Naive thymus-derived CD4-positive, alpha-beta T cell (primary cell): ENCODE data around the gene ZNHIT1. TPM values are rescaled to one million over a fixed set of nuclear protein-coding genes. Genes with fewer than 3 reads are reported as not detected.

Source experiments
- ATAC-seq: fragments of 150-1000 bp; cut with Tn5 transposase; 2 replicates; pipeline ENCODE4 v1.10.0; 2021; ENCODE audit warnings: mild to moderate bottlenecking, moderate library complexity
- CTCF ChIA-PET: fragments of 350-600 bp; sonication (Branson Sonifier 250); formaldehyde crosslinking; loops from one replicate; lab custom pipeline; 2021; ENCODE audit warnings: antibody characterized with exemption; lab: Charles Lee
- POLR2A ChIA-PET: fragments of 350-600 bp; sonication (Branson Sonifier 250); formaldehyde crosslinking; loops from one replicate; lab custom pipeline; 2021; ENCODE audit warnings: antibody characterized with exemption, inconsistent platforms; lab: Charles Lee
- DNase-seq, 9 donors: peaks; one replicate each; pipeline versions ENCODE4 v3.0.0 to v3.0.0-alpha.2; 2020 to 2022; ENCODE audit warnings: mixed read lengths in 1 of 9
- H3K27ac ChIP-seq: one replicate; pipeline ENCODE4 v1.7.0; 2013; ENCODE audit warnings: mild to moderate bottlenecking, low read depth, low read length, moderate library complexity
- H3K27me3 ChIP-seq, 2 donors: one replicate each; pipeline ENCODE4 v1.7.0; 2013; ENCODE audit warnings: low read length in 2 of 2, mild to moderate bottlenecking in 2 of 2, moderate library complexity in 2 of 2; ENCODE audit not compliant: control insufficient read depth in 2 of 2, insufficient read depth in 2 of 2
- H3K36me3 ChIP-seq, 3 experiments: 1 replicate in 2 of 3; 2 replicates in 1 of 3; pipeline ENCODE4 v1.7.0; 2013; ENCODE audit warnings: low read length in 3 of 3, mild to moderate bottlenecking in 3 of 3, moderate library complexity in 1 of 3; ENCODE audit not compliant: insufficient read depth in 3 of 3, control insufficient read depth in 2 of 3
- H3K4me1 ChIP-seq, 2 donors: one replicate each; pipeline ENCODE4 v1.7.0; 2013; ENCODE audit warnings: low read length in 2 of 2, mild to moderate bottlenecking in 2 of 2, moderate library complexity in 1 of 2; ENCODE audit not compliant: control insufficient read depth in 2 of 2, insufficient read depth in 2 of 2
- H3K4me3 ChIP-seq: 2 replicates; pipeline ENCODE4 v1.7.0; 2013; ENCODE audit warnings: mild to moderate bottlenecking, low read length
- H3K9me3 ChIP-seq, 3 experiments: 1 replicate in 2 of 3; 2 replicates in 1 of 3; pipeline ENCODE4 v1.7.0; 2013; ENCODE audit warnings: low read length in 3 of 3; ENCODE audit not compliant: control insufficient read depth in 2 of 3
- H3K27ac Mint-ChIP-seq, 9 donors: one replicate each; pipeline ENCODE4 v1.8.0; 2020 to 2022; ENCODE audit warnings: mixed read lengths in 9 of 9, mild to moderate bottlenecking in 8 of 9, moderate library complexity in 5 of 9, inconsistent platforms in 2 of 9
- H3K27me3 Mint-ChIP-seq, 5 donors: one replicate each; pipeline ENCODE4 v1.8.0; 2021 to 2022; ENCODE audit warnings: mixed read lengths in 5 of 5, mild to moderate bottlenecking in 1 of 5
- H3K36me3 Mint-ChIP-seq, 5 donors: one replicate each; pipeline ENCODE4 v1.8.0; 2020 to 2022; ENCODE audit warnings: mixed read lengths in 5 of 5, mild to moderate bottlenecking in 3 of 5, inconsistent platforms in 1 of 5
- H3K4me1 Mint-ChIP-seq, 7 donors: one replicate each; pipeline ENCODE4 v1.8.0; 2020 to 2022; ENCODE audit warnings: mixed read lengths in 7 of 7, mild to moderate bottlenecking in 3 of 7, inconsistent platforms in 1 of 7
- H3K4me3 Mint-ChIP-seq, 10 donors: one replicate each; pipeline ENCODE4 v1.8.0; 2020 to 2022; ENCODE audit warnings: mild to moderate bottlenecking in 10 of 10, mixed read lengths in 10 of 10, moderate library complexity in 6 of 10, inconsistent platforms in 2 of 10
- H3K9me3 Mint-ChIP-seq, 11 donors: one replicate each; pipeline ENCODE4 v1.8.0; 2020 to 2022; ENCODE audit warnings: mixed read lengths in 11 of 11, mild to moderate bottlenecking in 4 of 11, inconsistent platforms in 1 of 11, moderate library complexity in 1 of 11
- intact Hi-C, 2 donors: fragments of 100-400 bp; cut with micrococcal nuclease; formaldehyde crosslinking; loops; one replicate each; pipeline ENCODE4 v1.15.1; 2023
- polyA plus RNA-seq, 2 donors: library from polyadenylated mRNA; unstranded; fragments of 300-500 nt; fragmentation: Illumina TruSeq; gene quantifications; one replicate each; pipeline ENCODE4 v1.2.3, GENCODE V29; 2021
- total RNA-seq, 6 experiments: library from RNA in 5 of 6; stranded (reverse) in 5 of 6; gene quantifications; 1 replicate in 5 of 6; 2 replicates in 1 of 6; pipeline ENCODE4 v1.2.3 and lab custom pipeline; 2021 to 2026

The ZNHIT1 gene
- total and polyA plus RNA-seq, 7 experiments from 2014 or later: 32.1 to 72.1 (median 39.9) TPM

DNA sequence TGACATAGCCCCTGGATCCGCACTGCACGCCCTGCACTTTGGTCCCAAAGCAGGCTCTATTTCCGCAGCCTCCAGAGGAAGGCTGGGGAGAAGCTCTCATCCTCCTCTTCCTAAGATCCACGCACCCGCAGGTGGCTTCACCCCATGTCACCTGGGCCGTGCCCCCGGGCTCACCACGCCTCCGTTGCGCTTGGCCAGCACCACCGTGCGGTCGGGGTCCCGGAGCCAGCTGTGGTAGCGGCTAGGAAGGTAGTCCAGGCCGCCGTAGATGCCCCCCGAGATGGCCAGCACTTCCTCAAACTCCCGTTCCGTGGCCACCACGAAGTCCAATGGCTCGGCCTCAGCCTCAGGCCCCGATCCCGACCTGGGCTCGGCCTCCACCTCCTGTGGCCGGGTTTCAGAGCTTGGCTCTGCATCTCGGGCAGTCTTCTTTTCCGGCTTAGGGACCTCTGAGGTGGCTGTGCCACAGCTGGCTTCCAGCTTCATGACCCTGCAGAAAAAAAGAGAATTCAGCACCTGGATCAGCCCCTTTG, 43.6 kb upstream of the ZNHIT1 start:
- ATAC-seq: no peak
- H3K36me3 ChIP-seq: no peaks in the 10 kb centered on the region
- Mint-ChIP-seq H3K27ac (peak overlapping the region in 4 of 9 donors; percentile 1 to 50 (median 16)), H3K4me3 (peak overlapping the region; percentile 43 to 84 (median 68)), H3K9me3 (peaks cover 0 to 5% (median 0%) of the 10 kb centered on the region in 11 donors), H3K27me3 (peaks cover 74 to 91% (median 88%) of the 10 kb centered on the region in 5 donors), H3K4me1 (peaks cover 39 to 63% (median 42%) of the 10 kb centered on the region in 7 donors), H3K36me3 (peaks cover 0 to 7% (median 4%) of the 10 kb centered on the region in 5 donors)
- intact Hi-C loops: loop anchor here in 1 of 2 donors (1.0 kb wide), 1 partner anchor 9 kb away; the partner anchor contains the start of gene VGF
- no peak overlapping the region for H3K27ac ChIP-seq
- ChIA-PET CTCF (interaction anchor here (0.6 to 1.6 kb wide), 2 partner anchors 9 to 18 kb away, joined by 3 to 11 read pairs; no protein-coding TSS in a partner anchor), POLR2A (interaction anchor here (0.6 to 0.7 kb wide), 2 partner anchors 9 to 303 kb away, joined by 3 read pairs; partner anchors contain the start of gene VGF)
- peaks cover 5 to 71% of the 10 kb centered on the region in 2 donors for H3K27me3 ChIP-seq
- H3K9me3 ChIP-seq: peaks cover 0 to 2% (median 0%) of the 10 kb centered on the region in 3 experiments
- DNase-seq: no peak
- H3K4me1 ChIP-seq: peaks cover 35 to 55% of the 10 kb centered on the region in 2 donors
- H3K4me3 ChIP-seq: no peak overlapping the region

GRCh38 chr7:101175664-101176063, 42.3 kb upstream of the ZNHIT1 start:
- DNase-seq: no peak
- H3K4me1 Mint-ChIP-seq: peaks cover 30 to 55% (median 34%) of the 10 kb centered on the region in 7 donors
- H3K27me3 Mint-ChIP-seq: peaks cover 66 to 86% (median 80%) of the 10 kb centered on the region in 5 donors
- peaks cover 0 to 7% (median 6%) of the 10 kb centered on the region in 5 donors for H3K36me3 Mint-ChIP-seq
- H3K36me3 ChIP-seq: no peaks in the 10 kb centered on the region
- ChIA-PET CTCF (no interaction called here), POLR2A (no interaction called here)
- H3K27me3 ChIP-seq: peaks cover 5 to 67% of the 10 kb centered on the region in 2 donors
- H3K4me1 ChIP-seq: peaks cover 25 to 43% of the 10 kb centered on the region in 2 donors
- ATAC-seq: no peak
- peaks cover 0 to 5% (median 0%) of the 10 kb centered on the region in 11 donors for H3K9me3 Mint-ChIP-seq
- H3K27ac ChIP-seq: no peak overlapping the region
- H3K9me3 ChIP-seq: peaks cover 0 to 2% (median 0%) of the 10 kb centered on the region in 3 experiments
- H3K4me3 ChIP-seq: no peak overlapping the region
- H3K4me3 Mint-ChIP-seq: peak overlapping the region in 1 of 10 donors; percentile 84
- intact Hi-C loops: loop anchor here in 1 of 2 donors (2.0 kb wide), 1 partner anchor 17 kb away; no protein-coding TSS in a partner anchor
- no peak overlapping the region for H3K27ac Mint-ChIP-seq

DNA sequence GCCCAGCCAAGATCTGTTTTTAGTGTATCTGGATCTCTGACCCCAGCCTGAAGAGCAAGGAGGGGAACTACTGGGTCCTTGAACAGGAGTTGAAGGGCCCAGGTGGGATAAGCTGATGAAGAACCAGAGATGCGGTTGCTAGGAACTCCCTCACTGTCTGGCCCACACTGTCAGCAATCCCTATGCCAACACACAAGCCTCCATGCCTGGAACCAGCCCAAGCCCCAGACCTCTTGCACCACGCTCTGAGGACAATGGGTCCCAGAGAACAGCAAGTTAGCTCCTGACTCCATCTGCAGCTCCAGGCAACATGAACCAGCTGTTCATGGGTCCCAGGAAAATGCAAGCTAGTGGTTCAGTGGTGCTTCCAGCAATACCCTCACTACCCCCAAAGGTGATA, 40.3 kb upstream of the ZNHIT1 start:
- ATAC-seq (no peak), DNase-seq (no peak)
- Mint-ChIP-seq H3K9me3 (peaks cover 0 to 6% (median 0%) of the 10 kb centered on the region in 11 donors), H3K4me3 (no peak overlapping the region), H3K27ac (no peak overlapping the region), H3K4me1 (peaks cover 19 to 46% (median 25%) of the 10 kb centered on the region in 7 donors), H3K27me3 (peaks cover 65 to 92% (median 77%) of the 10 kb centered on the region in 5 donors), H3K36me3 (peaks cover 0 to 8% (median 6%) of the 10 kb centered on the region in 5 donors)
- peaks cover 0 to 2% (median 0%) of the 10 kb centered on the region in 3 experiments for H3K9me3 ChIP-seq
- ChIA-PET CTCF (no interaction called here), POLR2A (no interaction called here)
- peaks cover 5 to 51% of the 10 kb centered on the region in 2 donors for H3K27me3 ChIP-seq
- H3K4me1 ChIP-seq: peaks cover 12 to 23% of the 10 kb centered on the region in 2 donors
- H3K27ac ChIP-seq: no peak overlapping the region
- no peaks in the 10 kb centered on the region for H3K36me3 ChIP-seq
- intact Hi-C loops: loop anchor here in 1 of 2 donors (2.0 kb wide), 1 partner anchor 15 kb away; no protein-coding TSS in a partner anchor
- no peak overlapping the region for H3K4me3 ChIP-seq

DNA sequence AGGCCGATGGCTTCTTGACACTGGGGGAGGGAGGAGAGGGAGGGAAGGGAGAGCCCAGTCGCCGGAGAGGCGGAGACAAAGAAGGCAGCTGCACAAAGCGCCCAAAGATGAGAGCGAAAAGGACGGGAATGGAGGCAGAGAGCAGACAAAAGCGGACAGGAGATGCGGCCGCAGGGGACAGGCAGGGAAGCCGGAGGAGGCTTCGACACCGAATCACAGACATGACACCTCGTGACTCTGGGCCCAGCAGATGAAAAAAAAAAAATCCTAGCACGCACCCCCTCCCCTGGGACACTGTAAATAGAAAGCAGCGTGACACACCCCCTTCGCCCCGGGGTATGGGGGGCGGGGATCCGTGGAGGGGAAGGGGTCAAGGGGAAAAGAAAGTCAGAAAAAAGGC, 38.8 kb upstream of the ZNHIT1 start:
- Histone ChIP-seq H3K4me3 (no peak overlapping the region), H3K36me3 (no peaks in the 10 kb centered on the region), H3K27me3 (peaks cover 4 to 38% of the 10 kb centered on the region in 2 donors), H3K4me1 (peaks cover 0 to 10% of the 10 kb centered on the region in 2 donors), H3K27ac (no peak overlapping the region), H3K9me3 (no peaks in the 10 kb centered on the region)
- ChIA-PET POLR2A (interaction anchor here (0.7 kb wide), 1 partner anchor 22 kb away, joined by 3 read pairs; the partner anchor contains the start of gene MOGAT3), CTCF (no interaction called here)
- no peak for DNase-seq
- Mint-ChIP-seq H3K27me3 (peaks cover 60 to 83% (median 70%) of the 10 kb centered on the region in 5 donors), H3K4me3 (peak overlapping the region in 8 of 10 donors; percentile 25 to 82 (median 60)), H3K27ac (peak overlapping the region in 1 of 9 donors; percentile 37), H3K4me1 (peaks cover 10 to 32% (median 16%) of the 10 kb centered on the region in 7 donors), H3K9me3 (peaks cover 0 to 6% (median 0%) of the 10 kb centered on the region in 11 donors), H3K36me3 (peaks cover 0 to 8% (median 6%) of the 10 kb centered on the region in 5 donors)
- intact Hi-C loops: no loop called here
- no peak for ATAC-seq

GRCh38 chr7:101179713-101180112, 38.3 kb upstream of the ZNHIT1 start:
- peaks cover 56 to 82% (median 67%) of the 10 kb centered on the region in 5 donors for H3K27me3 Mint-ChIP-seq
- no peak for ATAC-seq
- Histone ChIP-seq H3K9me3 (no peaks in the 10 kb centered on the region), H3K27me3 (peaks cover 3 to 33% of the 10 kb centered on the region in 2 donors), H3K4me1 (peaks cover 0 to 5% of the 10 kb centered on the region in 2 donors), H3K4me3 (no peak overlapping the region), H3K36me3 (no peaks in the 10 kb centered on the region), H3K27ac (no peak overlapping the region)
- intact Hi-C loops: no loop called here
- H3K4me3 Mint-ChIP-seq: peak overlapping the region in 4 of 10 donors; percentile 34 to 76 (median 63)
- no peak for DNase-seq
- POLR2A ChIA-PET: no interaction called here
- no peak overlapping the region for H3K27ac Mint-ChIP-seq
- peaks cover 0 to 6% (median 0%) of the 10 kb centered on the region in 11 donors for H3K9me3 Mint-ChIP-seq
- CTCF ChIA-PET: no interaction called here
- H3K4me1 Mint-ChIP-seq: peaks cover 4 to 26% (median 11%) of the 10 kb centered on the region in 7 donors
- peaks cover 0 to 8% (median 3%) of the 10 kb centered on the region in 5 donors for H3K36me3 Mint-ChIP-seq

DNA sequence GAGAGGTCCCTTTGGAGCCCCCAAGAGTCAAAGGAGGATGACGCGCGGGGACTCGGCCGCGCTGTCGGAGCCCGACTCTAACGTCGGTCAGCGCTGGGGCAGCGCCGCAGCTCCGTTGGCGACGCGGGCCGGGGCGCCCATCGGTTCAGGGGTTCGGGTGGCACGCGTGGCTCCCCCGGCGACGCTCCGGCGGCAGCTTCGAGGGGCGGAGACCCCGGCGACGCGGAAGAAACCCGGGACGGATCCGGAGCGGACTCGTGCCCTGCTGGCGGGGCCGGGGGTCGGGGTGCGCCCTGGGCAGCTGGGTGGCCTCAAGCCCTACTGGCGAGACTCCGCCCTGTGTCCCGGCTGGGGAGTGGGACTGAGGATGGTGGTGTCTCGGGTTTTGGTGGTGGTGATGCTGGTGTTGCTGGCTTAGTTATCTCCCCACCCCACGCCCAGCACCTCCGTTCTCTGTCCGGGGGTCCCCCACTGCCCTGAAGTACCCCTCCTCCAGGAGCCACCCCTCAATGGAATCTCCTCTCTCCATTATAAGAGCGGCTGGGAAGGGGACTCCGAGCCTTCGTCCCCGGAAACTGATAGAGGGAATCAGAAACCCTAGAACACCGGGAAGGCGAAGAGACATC, 37.7 kb upstream of the ZNHIT1 start, which contains the start of gene NAT16:
Gene NAT16, minus strand, starts transcription at position 164 of the 626 bp plus-strand sequence. CDS start 5,486 bp downstream, outside the sequence.
- ATAC-seq: no peak
- ChIA-PET CTCF (no interaction called here), POLR2A (no interaction called here)
- intact Hi-C loops: no loop called here
- Histone ChIP-seq H3K36me3 (no peaks in the 10 kb centered on the region), H3K27ac (no peak within 1 kb of the TSS), H3K4me3 (no peak within 1 kb of the TSS), H3K4me1 (peaks cover 0 to 5% of the 10 kb centered on the region in 2 donors), H3K9me3 (no peaks in the 10 kb centered on the region), H3K27me3 (peaks cover 3 to 30% of the 10 kb centered on the region in 2 donors)
- H3K27me3 Mint-ChIP-seq: peaks cover 56 to 81% (median 67%) of the 10 kb centered on the region in 5 donors
- peaks cover 4 to 21% (median 10%) of the 10 kb centered on the region in 7 donors for H3K4me1 Mint-ChIP-seq
- H3K4me3 Mint-ChIP-seq: peak within 1 kb of the TSS in 9 of 10 donors; percentile 34 to 82 (median 54)
- peak within 1 kb of the TSS in 1 of 9 donors; percentile 37 for H3K27ac Mint-ChIP-seq
- DNase-seq: no peak
- peaks cover 0 to 8% (median 3%) of the 10 kb centered on the region in 5 donors for H3K36me3 Mint-ChIP-seq
- H3K9me3 Mint-ChIP-seq: peaks cover 0 to 6% (median 0%) of the 10 kb centered on the region in 11 donors
